Keratinocyte (primary cell): Measurements from ENCODE around the gene LILRA6. TPM values are rescaled to one million over a fixed set of nuclear protein-coding genes. Genes with fewer than 3 reads are reported as not detected.
"Not testable (repeated sequence)": the region's sequence is repeated elsewhere in the genome, so short reads cannot be mapped to it uniquely, and the experiment has no call there.

Experiments
- DNase-seq: peaks from one replicate; pipeline ENCODE4 v3.0.0-alpha.2; 2011; ENCODE audit warnings: low read depth, missing footprints, low spot score
- FAIRE-seq: peaks from 2 replicates; lab custom pipeline; 2011; peaks lifted over from hg19 to GRCh38; lab: Jason Lieb, UNC
- H2AFZ ChIP-seq: 2 replicates; pipeline ENCODE4 v1.6.0; 2012; ENCODE audit warnings: low read length, control low read depth, inconsistent platforms; ENCODE audit not compliant: control insufficient read depth
- H3K27ac ChIP-seq: 2 replicates; pipeline ENCODE4 v1.5.1; 2011; ENCODE audit warnings: low read length; ENCODE audit not compliant: control insufficient read depth, insufficient read depth
- H3K27me3 ChIP-seq: 3 replicates; pipeline ENCODE4 v1.6.0; 2011; ENCODE audit warnings: low read length; ENCODE audit not compliant: control insufficient read depth, insufficient read depth; ENCODE audit errors: extremely low read depth
- H3K36me3 ChIP-seq, 2 experiments: 2 replicates in 1 of 2; 3 replicates in 1 of 2; pipeline ENCODE4 v1.5.1; 2011; ENCODE audit warnings: low read length in 2 of 2, mild to moderate bottlenecking in 1 of 2; ENCODE audit not compliant: control insufficient read depth in 2 of 2, insufficient read depth in 2 of 2; ENCODE audit errors: extremely low read depth in 1 of 2
- H3K4me1 ChIP-seq: 3 replicates; pipeline ENCODE4 v1.5.1; 2011; ENCODE audit warnings: low read length; ENCODE audit not compliant: control insufficient read depth, insufficient read depth; ENCODE audit errors: extremely low read depth
- H3K4me2 ChIP-seq: 3 replicates; pipeline ENCODE4 v1.6.0; 2011; ENCODE audit warnings: low read depth, low read length; ENCODE audit not compliant: control insufficient read depth, insufficient read depth; ENCODE audit errors: extremely low read depth
- H3K4me3 ChIP-seq, 3 experiments: fragments of 200-600 bp in 1 of 3; sonication (generic) in 1 of 3; 2 replicates in 2 of 3; 3 replicates in 1 of 3; pipeline ENCODE4 v1.5.1; 2011 to 2016; ENCODE audit warnings: low read length in 3 of 3, mild to moderate bottlenecking in 3 of 3, control low read depth in 2 of 3, inconsistent platforms in 1 of 3, low read depth in 1 of 3, mixed read lengths in 1 of 3, mixed run types in 1 of 3, moderate library complexity in 1 of 3; ENCODE audit not compliant: control insufficient read depth in 2 of 3, insufficient read depth in 2 of 3; ENCODE audit errors: extremely low read depth in 1 of 3
- H3K79me2 ChIP-seq: 2 replicates; pipeline ENCODE4 v1.6.0; 2012; ENCODE audit warnings: low read length; ENCODE audit not compliant: control insufficient read depth, insufficient read depth
- H3K9ac ChIP-seq: 3 replicates; pipeline ENCODE4 v1.6.0; 2011; ENCODE audit warnings: low read length; ENCODE audit not compliant: control insufficient read depth, insufficient read depth; ENCODE audit errors: extremely low read depth
- H3K9me1 ChIP-seq: 3 replicates; pipeline ENCODE4 v1.6.0; 2011; ENCODE audit warnings: low read length; ENCODE audit not compliant: control insufficient read depth, insufficient read depth; ENCODE audit errors: extremely low read depth
- H3K9me3 ChIP-seq: 2 replicates; pipeline ENCODE4 v1.5.1; 2012; ENCODE audit warnings: low read depth, low read length; ENCODE audit not compliant: control insufficient read depth
- H4K20me1 ChIP-seq: 3 replicates; pipeline ENCODE4 v1.6.0; 2011; ENCODE audit warnings: low read length; ENCODE audit not compliant: control insufficient read depth, insufficient read depth; ENCODE audit errors: extremely low read depth
- EZH2 ChIP-seq: IDR thresholded peaks from one replicate; pipeline ENCODE4 v1.6.1; 2012; ENCODE audit warnings: inconsistent platforms, mild to moderate bottlenecking, low read length, moderate library complexity
- dilution Hi-C: fragments of 300-500 bp; cut with MboI; formaldehyde crosslinking; loops from one replicate; pipeline ENCODE4 v1.7.0; 2020; ENCODE audit warnings: low sequenced_read_pairs; ENCODE audit not compliant: extremely low pct_ligation_motif_present
- polyA minus RNA-seq, 3 experiments: library from RNA; depleted of rRNA, polyadenylated mRNA; stranded (reverse); fragments of >200 nt; gene quantifications; 1 replicate in 1 of 3; 2 replicates in 1 of 3; 3 replicates in 1 of 3; pipeline ENCODE4 v1.2.3, GENCODE V29; 2011
- polyA plus RNA-seq, 5 experiments: library from polyadenylated mRNA; depleted of rRNA in 3 of 5; stranded (reverse) in 3 of 5; stranded (forward) in 1 of 5; unstranded in 1 of 5; fragments of >200 nt; gene quantifications; 1 replicate in 1 of 5; 2 replicates in 3 of 5; 3 replicates in 1 of 5; pipeline versions ENCODE4 v1.2.1 to v1.2.3, GENCODE V29; 2011 to 2012; ENCODE audit warnings: missing spikeins in 2 of 5, low read depth in 1 of 5, low replicate concordance in 1 of 5
- TF ChIP-seq, protein P1 (sequence below), 3 experiments: IDR thresholded peaks in 1 of 3; conservative IDR thresholded peaks in 1 of 3; optimal IDR thresholded peaks in 1 of 3; 2 replicates in 2 of 3; 3 replicates in 1 of 3; pipeline versions ENCODE3 to v1.5.1; 2011; ENCODE audit warnings: low read length in 3 of 3, mild to moderate bottlenecking in 3 of 3, moderate library complexity in 2 of 3, control low read depth in 1 of 3, inconsistent platforms in 1 of 3; ENCODE audit not compliant: insufficient read depth in 2 of 3; ENCODE audit errors: extremely low read depth in 1 of 3

The LILRA6 gene
- polyA plus RNA-seq (not detected in 3 replicates), polyA minus RNA-seq (not detected in 3 replicates)
- not detected for polyA plus RNA-seq (2011; ENCODE audit: low read depth)
- not detected in 2 replicates for polyA plus RNA-seq (2011; cell fraction: cytosol; rRNA removed)
- not detected in 2 replicates for polyA plus RNA-seq (2011; cell fraction: nucleus; rRNA removed)
- polyA plus RNA-seq (2012; ENCODE audit: low replicate concordance), result not detected in 2 replicates
- polyA minus RNA-seq (2011; cell fraction: cytosol; rRNA and poly(A)+ RNA removed), result not detected
- polyA minus RNA-seq (2011; cell fraction: nucleus; rRNA and poly(A)+ RNA removed), result not detected in 2 replicates

DNA sequence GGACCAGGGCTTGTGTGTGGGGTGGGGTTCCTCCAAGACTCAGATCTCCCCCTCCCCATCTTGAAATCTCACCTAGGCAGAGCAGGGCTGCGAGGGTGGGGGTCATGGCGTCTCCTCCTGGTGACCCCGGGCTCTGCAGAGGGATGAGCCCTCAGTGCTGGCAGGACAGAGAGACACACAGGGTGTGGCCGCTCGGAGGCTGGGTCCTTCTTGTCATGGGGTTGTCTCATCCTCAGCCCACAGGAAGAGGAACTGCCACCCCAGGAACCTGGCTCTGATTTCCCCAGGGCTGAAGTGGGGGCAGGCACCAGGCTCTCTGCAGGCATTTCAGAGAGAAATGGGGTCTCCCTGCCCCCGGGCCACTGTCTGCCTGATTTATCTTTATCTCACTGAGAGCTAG is at the start of gene LILRA6:
Gene LILRA6, minus strand, starts transcription at position 145 of the 400 bp plus-strand sequence.
- H3K4me3 ChIP-seq, H3K9me3 ChIP-seq, H3K27ac ChIP-seq, H3K36me3 ChIP-seq, DNase-seq, dilution Hi-C loops, H3K79me2 ChIP-seq, H3K9ac ChIP-seq, H3K4me1 ChIP-seq, H4K20me1 ChIP-seq, H3K9me1 ChIP-seq, FAIRE-seq, H3K4me2 ChIP-seq, H3K27me3 ChIP-seq, H2AFZ ChIP-seq: not testable (repeated sequence)

DNA sequence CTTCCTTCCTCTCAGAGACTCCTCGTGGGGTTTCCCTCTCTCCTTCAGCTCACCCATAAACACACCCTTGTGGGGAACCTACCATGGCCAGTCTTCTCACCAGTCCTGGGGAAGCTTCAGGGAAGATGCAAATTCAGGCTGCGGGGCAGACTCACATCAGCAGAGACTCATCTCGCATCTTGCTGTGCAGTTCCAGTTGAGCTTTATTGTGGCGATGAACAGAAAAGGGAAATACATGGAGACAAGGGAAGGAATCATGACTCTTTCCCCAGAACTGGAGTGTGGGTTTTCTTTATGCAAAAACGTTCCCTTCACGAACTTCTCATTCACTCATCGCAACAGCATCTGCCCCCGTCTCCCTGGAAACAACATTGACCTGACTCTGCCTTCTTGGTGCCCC is 46.6 kb upstream of the LILRA6 start:
- H3K4me2 ChIP-seq, H3K27me3 ChIP-seq, H3K79me2 ChIP-seq, H3K4me3 ChIP-seq, H2AFZ ChIP-seq, H3K27ac ChIP-seq, H3K9me3 ChIP-seq, dilution Hi-C loops, H3K9ac ChIP-seq, H3K4me1 ChIP-seq, H3K36me3 ChIP-seq, FAIRE-seq, H4K20me1 ChIP-seq, H3K9me1 ChIP-seq, DNase-seq: not testable (repeated sequence)

DNA sequence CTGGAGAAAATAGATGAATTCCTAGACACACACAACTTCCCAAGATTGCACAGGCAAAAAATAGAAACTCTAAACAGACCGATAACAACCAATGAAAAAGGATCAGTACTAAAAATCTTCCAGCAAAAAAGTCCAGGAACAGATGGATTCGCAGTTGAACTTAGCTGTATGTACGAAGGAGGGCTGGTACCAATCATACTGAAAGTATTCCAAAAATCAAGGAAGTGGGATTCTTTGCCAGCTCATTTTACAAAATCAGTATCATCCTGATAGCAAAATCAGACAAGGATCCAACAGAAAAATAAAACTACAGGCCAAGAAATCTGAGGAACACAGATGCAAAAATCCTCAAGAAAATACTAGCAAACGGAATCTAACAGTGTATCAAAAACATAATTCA is 44.9 kb upstream of the LILRA6 start:
- H3K9me1 ChIP-seq, result no peaks in the 10 kb centered on the region
- H3K4me1 ChIP-seq, result no peaks in the 10 kb centered on the region
- no peaks in the 10 kb centered on the region for H4K20me1 ChIP-seq
- no peaks in the 10 kb centered on the region for H3K79me2 ChIP-seq
- no peaks in the 10 kb centered on the region for H3K36me3 ChIP-seq
- H3K27ac ChIP-seq, result no peak overlapping the region
- no peak for FAIRE-seq
- dilution Hi-C loops, result no loop called here
- no peak overlapping the region for H3K4me3 ChIP-seq
- no peak for TF ChIP-seq EZH2
- TF ChIP-seq, protein P1, sequence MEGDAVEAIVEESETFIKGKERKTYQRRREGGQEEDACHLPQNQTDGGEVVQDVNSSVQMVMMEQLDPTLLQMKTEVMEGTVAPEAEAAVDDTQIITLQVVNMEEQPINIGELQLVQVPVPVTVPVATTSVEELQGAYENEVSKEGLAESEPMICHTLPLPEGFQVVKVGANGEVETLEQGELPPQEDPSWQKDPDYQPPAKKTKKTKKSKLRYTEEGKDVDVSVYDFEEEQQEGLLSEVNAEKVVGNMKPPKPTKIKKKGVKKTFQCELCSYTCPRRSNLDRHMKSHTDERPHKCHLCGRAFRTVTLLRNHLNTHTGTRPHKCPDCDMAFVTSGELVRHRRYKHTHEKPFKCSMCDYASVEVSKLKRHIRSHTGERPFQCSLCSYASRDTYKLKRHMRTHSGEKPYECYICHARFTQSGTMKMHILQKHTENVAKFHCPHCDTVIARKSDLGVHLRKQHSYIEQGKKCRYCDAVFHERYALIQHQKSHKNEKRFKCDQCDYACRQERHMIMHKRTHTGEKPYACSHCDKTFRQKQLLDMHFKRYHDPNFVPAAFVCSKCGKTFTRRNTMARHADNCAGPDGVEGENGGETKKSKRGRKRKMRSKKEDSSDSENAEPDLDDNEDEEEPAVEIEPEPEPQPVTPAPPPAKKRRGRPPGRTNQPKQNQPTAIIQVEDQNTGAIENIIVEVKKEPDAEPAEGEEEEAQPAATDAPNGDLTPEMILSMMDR (optimal IDR thresholded peaks at IDR 0.05 in 1 of 3, IDR thresholded peaks at IDR 0.05 in 1 of 3, conservative IDR thresholded peaks at IDR 0.05 in 1 of 3; ENCODE audit: extremely low read depth in 1 of 3, insufficient read depth in 2 of 3, low read length in 3 of 3), result no peak
- no peak overlapping the region for H2AFZ ChIP-seq
- no peak overlapping the region for H3K9ac ChIP-seq
- no peak overlapping the region for H3K4me2 ChIP-seq
- no peaks in the 10 kb centered on the region for H3K27me3 ChIP-seq
- no peak for DNase-seq
- no peaks in the 10 kb centered on the region for H3K9me3 ChIP-seq

DNA sequence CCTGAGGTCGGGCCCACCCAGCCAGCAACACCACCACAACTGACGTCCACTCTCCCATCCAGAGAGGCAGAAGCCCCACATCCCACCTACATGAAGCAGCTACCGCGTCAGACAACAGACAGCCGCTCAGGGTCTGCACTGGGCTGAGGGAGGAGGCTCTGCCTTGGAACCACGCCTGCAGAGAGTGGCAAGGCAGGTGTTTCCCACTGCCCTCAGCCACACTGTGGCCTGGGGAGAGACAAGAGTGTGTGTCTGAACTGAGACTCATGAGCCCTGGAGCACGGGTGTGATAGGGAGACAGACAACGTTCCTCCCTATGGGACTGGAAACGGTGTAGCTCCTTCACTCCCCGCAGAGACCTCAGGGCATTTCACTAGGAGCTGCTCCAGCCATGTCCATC is 43.7 kb upstream of the LILRA6 start:
- H3K79me2 ChIP-seq, FAIRE-seq, H3K27ac ChIP-seq, DNase-seq, H3K9me3 ChIP-seq, H2AFZ ChIP-seq, H3K36me3 ChIP-seq, dilution Hi-C loops, H3K4me1 ChIP-seq, H3K4me3 ChIP-seq, H4K20me1 ChIP-seq, H3K27me3 ChIP-seq, H3K9ac ChIP-seq, H3K9me1 ChIP-seq, H3K4me2 ChIP-seq: not testable (repeated sequence)
